GM18511 (cell line): ENCODE data around the gene VPS35L.
"Not testable (repeated sequence)": the region's sequence is repeated elsewhere in the genome, so short reads cannot be mapped to it uniquely, and the experiment has no call there.

Source experiments
- ATAC-seq: cut with Tn5 transposase; IDR thresholded peaks from one replicate; pipeline ENCODE4 v1.9.1; 2021; ENCODE audit warnings: mild to moderate bottlenecking, moderate library complexity; ENCODE audit not compliant: unreplicated experiment

Gene VPS35L

GRCh38 chr16:19527161-19527560 is 28.3 kb upstream of the VPS35L start:
- ATAC-seq = no peak

GRCh38 chr16:19528666-19529065 is 26.8 kb upstream of the VPS35L start:
- no peak for ATAC-seq

GRCh38 chr16:19532601-19533000 is 22.9 kb upstream of the VPS35L start:
- ATAC-seq = no peak

- no peak for ATAC-seq
Measured at GRCh38 chr16:19540241-19540970, 15.1 kb upstream of the VPS35L start.

- ATAC-seq = no peak
Measured at GRCh38 chr16:19542138-19542821, 13.2 kb upstream of the VPS35L start.

GRCh38 chr16:19543278-19543996 is 12.1 kb upstream of the VPS35L start:
- not testable (repeated sequence) for ATAC-seq

- no peak for ATAC-seq
Measured at GRCh38 chr16:19548144-19548543, 7.4 kb upstream of the VPS35L start.

- no peak for ATAC-seq
Measured at GRCh38 chr16:19549673-19550072, 5.8 kb upstream of the VPS35L start.

- ATAC-seq = no peak
Measured at GRCh38 chr16:19555938-19556771, 652 bp downstream of the VPS35L start.

- no peak for ATAC-seq
Measured at GRCh38 chr16:19559242-19559910, 3.9 kb downstream of the VPS35L start.

GRCh38 chr16:19560078-19560477 is 4.6 kb downstream of the VPS35L start:
- ATAC-seq = no peak

GRCh38 chr16:19563377-19563776 is 7.9 kb downstream of the VPS35L start:
- no peak for ATAC-seq

- no peak for ATAC-seq
Measured at GRCh38 chr16:19566362-19566761, 10.9 kb downstream of the VPS35L start.

GRCh38 chr16:19567560-19567959 is 12.1 kb downstream of the VPS35L start:
- no peak for ATAC-seq

GRCh38 chr16:19573997-19574396 is 18.5 kb downstream of the VPS35L start:
- ATAC-seq = no peak

- no peak for ATAC-seq
Measured at GRCh38 chr16:19574615-19575014, 19.1 kb downstream of the VPS35L start.

GRCh38 chr16:19578378-19578971 is 23.0 kb downstream of the VPS35L start:
- ATAC-seq = no peak

- no peak for ATAC-seq
Measured at GRCh38 chr16:19582050-19582831, 26.7 kb downstream of the VPS35L start.

- ATAC-seq = no peak
Measured at GRCh38 chr16:19583665-19584300, 28.3 kb downstream of the VPS35L start.
